Lower lobe of right lung (tissue), 2 donors: ENCODE data around the gene BTN1A1. TPM values are rescaled to one million over a fixed set of nuclear protein-coding genes. Genes with fewer than 3 reads are reported as not detected.
A peak's percentile ranks its signal among the peaks of the same experiment; 100 is the strongest.
"Not testable (repeated sequence)": the region's sequence is repeated elsewhere in the genome, so short reads cannot be mapped to it uniquely, and the experiment has no call there.

Experiments used
- ATAC-seq, 2 donors: fragments of 200-7000 bp; cut with Tn5 transposase; one replicate each; pipeline ENCODE4 v1.9.1; 2020 to 2022; ENCODE audit warnings: mild to moderate bottlenecking in 2 of 2, moderate library complexity in 2 of 2
- DNase-seq: peaks from one replicate; pipeline ENCODE4 v3.0.0-alpha.2; 2020
- H3K27ac ChIP-seq: fragments of 200-600 bp; one replicate; pipeline ENCODE4 v1.8.0; 2022
- H3K27me3 ChIP-seq: fragments of 200-600 bp; one replicate; pipeline ENCODE4 v1.8.0; 2022; ENCODE audit warnings: low read depth
- H3K36me3 ChIP-seq: fragments of 200-600 bp; one replicate; pipeline ENCODE4 v1.8.0; 2022; ENCODE audit warnings: mild to moderate bottlenecking
- H3K4me1 ChIP-seq: fragments of 200-600 bp; one replicate; pipeline ENCODE4 v1.8.0; 2022
- H3K4me3 ChIP-seq: fragments of 200-600 bp; one replicate; pipeline ENCODE4 v1.8.0; 2022; ENCODE audit warnings: mild to moderate bottlenecking
- H3K9me3 ChIP-seq: fragments of 200-600 bp; one replicate; pipeline ENCODE4 v1.8.0; 2022
- intact Hi-C: fragments of 100-400 bp; cut with DNase I; formaldehyde crosslinking; loops from one replicate; pipeline ENCODE4 v1.11.0; 2022
- total RNA-seq: library from RNA; stranded (reverse); fragmentation: NEBNext Ultra II Directional; extraction: Animal tissue kit (Norgen Biotek cat#: 25700); gene quantifications from one replicate; pipeline ENCODE4 v1.2.1, GENCODE V29; 2021
- TF ChIP-seq, protein P1 (sequence below): fragments of 200-600 bp; IDR thresholded peaks from one replicate; pipeline ENCODE4 v1.8.0; 2022; ENCODE audit warnings: antibody characterized with exemption, mild to moderate bottlenecking
- donor health status: DM: no; HTN: yes; CAD: no; lungs with severe emphysema.

BTN1A1 gene
- total RNA-seq, 1 donor from 2014 or later = not detected

DNA sequence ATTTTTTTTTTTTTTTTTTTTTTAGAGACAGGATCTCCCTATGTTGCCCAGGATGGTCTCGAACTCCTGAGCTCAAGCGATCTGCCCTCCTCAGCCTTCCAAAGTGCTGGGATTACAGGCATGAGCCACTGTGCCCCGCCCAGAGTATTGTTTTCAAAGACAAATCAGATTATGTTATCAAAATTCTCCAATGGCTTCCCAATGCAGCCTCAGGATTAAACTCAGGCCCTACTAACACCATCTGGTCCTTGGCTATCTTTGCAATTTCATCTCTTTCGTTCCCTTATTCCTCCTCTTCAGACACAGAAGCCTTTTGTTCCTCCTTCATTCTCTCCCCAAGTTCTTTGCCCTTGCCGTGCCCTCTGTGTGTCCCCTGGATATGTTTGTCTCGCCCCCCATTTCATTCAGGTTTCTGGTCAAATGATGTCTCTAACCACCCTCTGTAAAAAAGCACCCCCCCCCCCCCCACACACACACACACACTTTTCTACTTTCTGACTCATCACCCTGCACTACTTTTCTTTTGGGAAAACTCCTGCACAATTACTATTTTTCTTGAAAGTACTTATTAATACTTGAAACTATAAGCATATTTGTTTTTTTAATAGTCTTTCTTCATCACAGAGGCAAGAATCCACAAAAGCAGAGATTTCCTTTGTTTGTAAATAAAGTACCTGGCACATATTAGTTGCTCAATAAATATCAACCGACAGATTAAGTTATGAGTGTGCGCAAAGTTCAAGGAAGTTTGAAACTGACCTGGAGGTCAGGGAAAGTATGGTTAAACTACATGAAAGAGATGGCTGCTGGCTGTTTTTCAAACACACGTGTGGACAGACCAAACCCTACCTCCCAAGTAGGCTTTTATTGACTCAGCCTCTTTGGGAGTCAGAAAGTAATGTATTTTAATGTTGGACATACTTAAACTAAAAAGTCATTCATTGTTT lies 16.7 kb downstream of the BTN1A1 start:
- H3K4me1 ChIP-seq = peaks cover 6% of the 10 kb centered on the region
- TF ChIP-seq, protein P1, sequence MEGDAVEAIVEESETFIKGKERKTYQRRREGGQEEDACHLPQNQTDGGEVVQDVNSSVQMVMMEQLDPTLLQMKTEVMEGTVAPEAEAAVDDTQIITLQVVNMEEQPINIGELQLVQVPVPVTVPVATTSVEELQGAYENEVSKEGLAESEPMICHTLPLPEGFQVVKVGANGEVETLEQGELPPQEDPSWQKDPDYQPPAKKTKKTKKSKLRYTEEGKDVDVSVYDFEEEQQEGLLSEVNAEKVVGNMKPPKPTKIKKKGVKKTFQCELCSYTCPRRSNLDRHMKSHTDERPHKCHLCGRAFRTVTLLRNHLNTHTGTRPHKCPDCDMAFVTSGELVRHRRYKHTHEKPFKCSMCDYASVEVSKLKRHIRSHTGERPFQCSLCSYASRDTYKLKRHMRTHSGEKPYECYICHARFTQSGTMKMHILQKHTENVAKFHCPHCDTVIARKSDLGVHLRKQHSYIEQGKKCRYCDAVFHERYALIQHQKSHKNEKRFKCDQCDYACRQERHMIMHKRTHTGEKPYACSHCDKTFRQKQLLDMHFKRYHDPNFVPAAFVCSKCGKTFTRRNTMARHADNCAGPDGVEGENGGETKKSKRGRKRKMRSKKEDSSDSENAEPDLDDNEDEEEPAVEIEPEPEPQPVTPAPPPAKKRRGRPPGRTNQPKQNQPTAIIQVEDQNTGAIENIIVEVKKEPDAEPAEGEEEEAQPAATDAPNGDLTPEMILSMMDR = no peak
- DNase-seq (no peak), ATAC-seq (no peak)
- H3K9me3 ChIP-seq = no peaks in the 10 kb centered on the region
- H3K27me3 ChIP-seq = no peaks in the 10 kb centered on the region
- intact Hi-C loops = no loop called here
- no peak overlapping the region for H3K27ac ChIP-seq
- no peaks in the 10 kb centered on the region for H3K36me3 ChIP-seq
- H3K4me3 ChIP-seq = no peak overlapping the region

DNA sequence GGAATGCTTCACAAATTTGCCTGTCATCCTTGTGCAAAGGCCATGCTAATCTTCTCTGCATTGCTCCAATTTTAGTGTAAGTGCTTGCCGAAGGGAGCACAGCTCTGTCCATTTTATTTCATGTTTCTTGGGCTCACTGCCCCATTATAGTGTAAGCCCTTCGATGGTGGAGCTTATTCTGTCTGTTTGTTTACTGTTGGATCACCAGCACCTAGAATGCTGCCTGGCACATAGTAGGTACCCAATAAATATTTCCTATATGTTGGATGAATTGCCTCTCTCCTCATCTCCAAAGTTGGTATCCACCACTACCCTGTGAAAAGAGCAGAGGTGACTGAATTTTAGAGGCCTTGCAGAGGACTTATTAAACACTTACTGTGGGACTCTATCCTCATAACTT lies 19.3 kb downstream of the BTN1A1 start:
- Histone ChIP-seq H3K4me3 (no peak overlapping the region), H3K27me3 (no peaks in the 10 kb centered on the region), H3K27ac (no peak overlapping the region), H3K4me1 (peaks cover 22% of the 10 kb centered on the region), H3K9me3 (no peaks in the 10 kb centered on the region), H3K36me3 (no peaks in the 10 kb centered on the region)
- DNase-seq (no peak), ATAC-seq (no peak)
- TF ChIP-seq, protein P1 = no peak
- intact Hi-C loops = no loop called here

DNA sequence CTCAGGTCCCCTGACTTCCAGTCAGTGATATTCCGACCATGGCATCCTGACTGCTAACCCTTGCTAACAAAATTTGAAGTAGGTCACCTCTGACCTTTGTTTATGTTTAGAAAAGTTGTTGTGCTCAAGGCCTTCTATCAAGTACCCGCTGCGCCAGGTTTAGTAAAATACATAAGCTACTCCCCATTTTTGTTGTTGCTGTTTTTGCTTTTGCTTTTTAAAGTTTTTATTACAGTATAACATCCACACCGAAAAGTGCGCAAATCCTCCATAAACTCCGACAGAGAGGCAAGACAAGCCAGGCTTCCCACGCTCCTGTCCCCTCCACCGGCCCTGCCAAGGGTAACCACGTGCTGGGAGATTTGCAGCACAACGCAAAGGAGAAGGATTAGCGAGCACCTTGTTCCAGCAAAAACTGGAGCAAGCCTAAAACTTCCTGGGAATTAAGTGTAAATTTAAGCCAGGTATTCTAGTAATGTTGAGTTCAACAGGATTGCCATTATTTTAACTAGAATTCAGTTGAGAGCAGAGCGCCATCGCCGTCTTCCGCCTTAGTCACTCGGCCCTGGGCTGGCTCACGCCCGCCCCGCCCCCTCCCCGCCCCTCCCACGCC lies 20.2 kb downstream of the BTN1A1 start:
- DNase-seq (no peak), ATAC-seq (peak; percentile 31 to 47)
- Histone ChIP-seq H3K4me3 (peak overlapping the region; percentile 66), H3K9me3 (no peaks in the 10 kb centered on the region), H3K4me1 (peaks cover 22% of the 10 kb centered on the region), H3K36me3 (no peaks in the 10 kb centered on the region), H3K27me3 (no peaks in the 10 kb centered on the region), H3K27ac (peak overlapping the region; percentile 98)
- TF ChIP-seq, protein P1 = no peak
- intact Hi-C loops = no loop called here

DNA sequence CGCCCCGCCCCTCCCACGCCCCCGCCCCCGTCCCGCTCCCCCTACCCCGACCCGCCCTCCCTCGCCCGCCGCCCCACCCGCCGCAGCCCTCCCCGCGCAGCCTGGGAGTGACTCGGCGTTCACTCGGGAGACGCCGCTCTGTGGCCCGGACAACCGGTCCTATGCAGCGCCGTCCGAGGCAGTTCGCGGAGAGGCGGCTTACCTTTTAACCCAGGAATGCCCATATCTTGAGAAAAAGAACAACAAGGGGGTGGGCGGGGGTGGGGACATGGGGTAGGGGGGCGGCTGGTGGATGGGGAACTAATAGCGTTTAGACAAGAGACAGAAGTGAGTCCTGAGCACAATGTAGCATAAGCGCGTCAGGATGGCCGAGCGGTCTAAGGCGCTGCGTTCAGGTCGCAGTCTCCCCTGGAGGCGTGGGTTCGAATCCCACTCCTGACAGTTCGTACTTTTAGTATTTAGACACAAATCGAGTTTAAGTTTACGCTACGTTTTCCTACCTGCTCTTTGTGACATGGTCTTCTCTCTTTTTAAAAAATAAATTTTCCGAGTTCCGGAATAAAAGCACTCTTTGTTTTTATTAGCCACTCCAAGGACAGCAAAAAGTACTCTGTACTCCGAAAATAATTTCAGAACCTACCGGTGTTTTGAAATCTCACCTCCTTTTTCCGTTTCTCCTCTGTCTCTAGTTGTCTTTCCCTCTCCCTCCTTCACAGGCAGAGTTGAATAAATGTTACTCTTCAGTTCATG lies 20.9 kb downstream of the BTN1A1 start:
- H3K4me1 ChIP-seq = peaks cover 22% of the 10 kb centered on the region
- no peaks in the 10 kb centered on the region for H3K9me3 ChIP-seq
- H3K4me3 ChIP-seq = peak overlapping the region; percentile 66
- DNase-seq (peak; percentile 92), ATAC-seq (peak; percentile 92 to 94)
- no peaks in the 10 kb centered on the region for H3K27me3 ChIP-seq
- intact Hi-C loops = no loop called here
- no peaks in the 10 kb centered on the region for H3K36me3 ChIP-seq
- peak overlapping the region; percentile 98 for H3K27ac ChIP-seq
- TF ChIP-seq, protein P1 = no peak

DNA sequence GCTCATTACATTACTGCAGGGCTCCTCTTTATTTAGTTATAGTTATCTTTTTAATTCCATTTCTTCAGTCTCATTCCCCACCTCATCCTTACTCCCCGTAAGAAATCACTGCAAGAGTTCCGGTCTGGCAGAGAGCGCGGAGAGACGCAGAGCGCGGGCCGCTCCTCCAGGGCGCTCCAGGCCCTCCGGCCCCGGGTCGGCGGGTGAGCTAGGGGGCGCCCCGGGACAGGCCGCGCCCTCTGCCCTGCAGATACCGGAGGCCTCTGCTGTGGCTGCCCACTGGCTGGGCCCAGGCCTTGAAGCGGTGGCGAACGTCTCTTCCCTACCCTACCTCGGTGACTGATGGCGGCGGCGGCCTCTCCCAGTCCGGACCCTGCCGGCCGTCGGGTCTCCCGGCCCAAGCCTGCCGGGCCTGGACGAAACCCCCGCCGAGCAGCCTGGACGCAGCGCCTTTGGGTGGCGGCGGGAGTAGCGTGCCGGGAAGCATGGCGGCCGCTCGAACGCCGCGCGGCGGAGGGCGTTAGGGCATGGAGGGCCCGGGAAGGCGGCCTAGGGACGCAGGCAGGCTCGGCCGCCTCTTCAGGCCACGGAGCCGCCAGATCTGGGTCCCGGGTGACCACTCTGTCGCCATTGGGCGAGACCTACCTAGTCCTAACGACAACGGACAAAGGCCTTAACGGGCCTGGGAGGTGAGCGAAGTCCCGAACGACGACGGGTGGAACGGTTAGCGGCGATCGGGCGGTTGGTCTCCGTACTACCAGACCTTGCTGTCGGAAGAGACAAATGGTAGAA lies 21.7 kb downstream of the BTN1A1 start:
- peak overlapping the region; percentile 66 for H3K4me3 ChIP-seq
- H3K4me1 ChIP-seq = peaks cover 22% of the 10 kb centered on the region
- TF ChIP-seq, protein P1 = peak; percentile 58
- H3K27ac ChIP-seq = peak overlapping the region; percentile 98
- H3K36me3 ChIP-seq = no peaks in the 10 kb centered on the region
- intact Hi-C loops = no loop called here
- H3K9me3 ChIP-seq = no peaks in the 10 kb centered on the region
- no peaks in the 10 kb centered on the region for H3K27me3 ChIP-seq
- DNase-seq (peak; percentile 90), ATAC-seq (peak; percentile 96)

DNA sequence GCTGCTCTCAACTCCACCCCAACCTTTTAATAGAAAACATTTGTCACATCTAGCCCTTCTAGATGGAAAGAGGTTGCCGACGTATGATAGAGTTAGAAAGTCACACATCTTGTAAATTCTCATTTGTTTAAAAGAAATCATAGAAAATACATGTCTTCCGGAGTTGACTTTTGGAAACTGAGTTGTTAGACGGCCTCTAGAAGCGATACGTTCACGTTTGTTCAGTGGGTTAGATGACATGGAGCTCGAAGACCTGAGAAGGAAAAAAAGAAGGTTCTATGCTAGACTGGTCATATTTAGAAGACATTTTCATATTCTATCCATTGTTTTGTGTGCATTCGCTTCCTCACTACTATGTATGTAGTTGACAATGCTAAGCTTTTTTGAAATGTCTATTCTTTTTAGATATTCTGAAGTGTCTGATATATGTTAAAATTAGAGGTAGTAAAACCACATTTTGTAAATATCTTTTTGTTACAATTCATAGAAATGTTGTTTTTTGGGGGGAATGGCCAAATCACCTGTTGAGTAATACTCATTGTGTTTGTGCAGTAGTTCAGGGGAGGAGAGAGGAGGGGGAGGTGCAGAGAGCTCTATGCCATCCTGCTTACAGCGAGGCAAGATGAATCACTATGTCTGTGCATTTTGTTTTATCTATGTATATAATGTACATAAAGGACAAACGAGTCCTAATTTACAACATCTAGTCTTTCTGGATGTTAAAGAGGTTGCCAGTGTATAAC lies 22.6 kb downstream of the BTN1A1 start:
- H3K36me3 ChIP-seq, DNase-seq, H3K9me3 ChIP-seq, H3K27me3 ChIP-seq, intact Hi-C loops, ATAC-seq: not testable (repeated sequence)
- Histone ChIP-seq H3K4me3 (peak overlapping the region; percentile 66), H3K4me1 (peaks cover 22% of the 10 kb centered on the region), H3K27ac (peak overlapping the region; percentile 98)

DNA sequence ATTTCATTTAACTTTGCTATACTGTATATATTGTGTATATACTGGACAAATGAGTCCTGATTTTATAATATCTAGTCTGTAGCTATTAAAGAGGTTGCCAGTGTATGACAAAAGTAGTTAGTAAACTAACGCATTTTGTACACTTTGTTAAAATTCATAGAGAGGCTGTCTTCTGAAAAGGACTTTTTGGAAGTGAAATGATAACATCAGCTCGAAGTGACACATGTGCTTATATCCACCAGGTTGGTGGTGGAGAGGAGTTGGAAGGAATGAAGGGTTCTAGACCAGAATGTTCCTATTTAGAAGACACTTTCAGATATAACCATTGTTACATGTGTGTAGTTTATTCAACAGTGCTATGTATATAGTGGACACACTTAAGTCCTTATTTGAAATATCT lies 24.2 kb downstream of the BTN1A1 start:
- H3K36me3 ChIP-seq, H3K27me3 ChIP-seq, H3K27ac ChIP-seq, DNase-seq, intact Hi-C loops, H3K4me3 ChIP-seq, ATAC-seq, H3K9me3 ChIP-seq: not testable (repeated sequence)
- peaks cover 22% of the 10 kb centered on the region for H3K4me1 ChIP-seq
